ENCODE measurements around the gene PTS.
A peak's percentile ranks its signal among the peaks of the same experiment; 100 is the strongest.

The PTS gene

DNA sequence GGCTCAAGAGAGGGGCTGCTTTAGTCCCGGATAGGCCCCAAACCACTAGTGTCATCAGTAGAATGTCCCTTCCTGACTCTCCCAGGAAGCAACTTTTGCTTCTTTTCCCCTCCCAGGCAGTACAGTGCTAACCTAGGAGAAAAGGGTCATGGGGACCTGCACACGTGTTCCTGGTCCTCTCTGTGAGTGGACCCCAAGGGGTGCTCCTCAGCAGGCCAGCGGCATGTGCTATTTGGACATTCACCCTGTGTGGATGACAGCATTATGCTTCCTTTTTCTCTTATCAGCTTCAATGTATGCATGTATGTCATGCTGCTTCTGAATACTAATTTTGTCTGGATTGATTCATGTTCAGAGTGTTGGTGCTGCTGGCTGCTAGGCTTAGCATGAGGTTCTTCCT is 52.6 kb downstream of the PTS start:
- H3K4me1 ChIP-seq = no peaks in the 10 kb centered on the region
- H3K27me3 ChIP-seq = no peaks in the 10 kb centered on the region
- H3K9me3 ChIP-seq = no peaks in the 10 kb centered on the region
- DNase-seq = no peak
- H3K4me3 ChIP-seq (ENCODE audit: low read depth, low read length) = no peak overlapping the region
- TF ChIP-seq, protein P1, sequence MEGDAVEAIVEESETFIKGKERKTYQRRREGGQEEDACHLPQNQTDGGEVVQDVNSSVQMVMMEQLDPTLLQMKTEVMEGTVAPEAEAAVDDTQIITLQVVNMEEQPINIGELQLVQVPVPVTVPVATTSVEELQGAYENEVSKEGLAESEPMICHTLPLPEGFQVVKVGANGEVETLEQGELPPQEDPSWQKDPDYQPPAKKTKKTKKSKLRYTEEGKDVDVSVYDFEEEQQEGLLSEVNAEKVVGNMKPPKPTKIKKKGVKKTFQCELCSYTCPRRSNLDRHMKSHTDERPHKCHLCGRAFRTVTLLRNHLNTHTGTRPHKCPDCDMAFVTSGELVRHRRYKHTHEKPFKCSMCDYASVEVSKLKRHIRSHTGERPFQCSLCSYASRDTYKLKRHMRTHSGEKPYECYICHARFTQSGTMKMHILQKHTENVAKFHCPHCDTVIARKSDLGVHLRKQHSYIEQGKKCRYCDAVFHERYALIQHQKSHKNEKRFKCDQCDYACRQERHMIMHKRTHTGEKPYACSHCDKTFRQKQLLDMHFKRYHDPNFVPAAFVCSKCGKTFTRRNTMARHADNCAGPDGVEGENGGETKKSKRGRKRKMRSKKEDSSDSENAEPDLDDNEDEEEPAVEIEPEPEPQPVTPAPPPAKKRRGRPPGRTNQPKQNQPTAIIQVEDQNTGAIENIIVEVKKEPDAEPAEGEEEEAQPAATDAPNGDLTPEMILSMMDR (IDR thresholded peaks at IDR 0.05; ENCODE audit: low read depth, low read length) = no peak
- H3K36me3 ChIP-seq = no peaks in the 10 kb centered on the region

DNA sequence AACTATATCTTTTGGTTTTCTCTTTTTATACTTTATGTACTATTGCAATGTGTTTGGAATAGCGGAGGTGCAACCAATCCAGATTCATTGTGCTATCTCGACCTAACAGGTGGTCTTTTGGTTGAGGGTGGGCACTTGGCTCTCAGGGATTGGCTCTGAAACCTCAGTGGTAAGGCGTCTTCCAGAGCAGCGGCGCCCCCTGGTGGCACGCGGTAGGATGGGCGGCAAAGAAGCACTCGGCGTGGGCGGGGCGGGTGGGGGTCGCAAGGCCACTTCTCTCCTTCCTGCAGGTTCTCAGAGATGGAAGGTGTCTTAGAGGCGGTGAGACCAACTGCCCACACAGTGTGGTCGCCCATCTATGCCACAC is 53.7 kb downstream of the PTS start:
- Histone ChIP-seq H3K27me3 (no peaks in the 10 kb centered on the region), H3K36me3 (no peaks in the 10 kb centered on the region), H3K9me3 (no peaks in the 10 kb centered on the region), H3K4me1 (no peaks in the 10 kb centered on the region), H3K4me3 (ENCODE audit: low read depth, low read length) (peak overlapping the region; percentile 56)
- DNase-seq = peak; percentile 84
- TF ChIP-seq, protein P1 (IDR thresholded peaks at IDR 0.05; ENCODE audit: low read depth, low read length) = peak; percentile 72

- peak; percentile 78 for DNase-seq
- H3K9me3 ChIP-seq = no peaks in the 10 kb centered on the region
- no peaks in the 10 kb centered on the region for H3K27me3 ChIP-seq
- TF ChIP-seq, protein P1 (IDR thresholded peaks at IDR 0.05; ENCODE audit: low read depth, low read length) = peak; percentile 88
- H3K4me1 ChIP-seq = no peaks in the 10 kb centered on the region
- H3K36me3 ChIP-seq = no peaks in the 10 kb centered on the region
- H3K4me3 ChIP-seq (ENCODE audit: low read depth, low read length) = peak overlapping the region; percentile 56
These were observed 54.3 kb downstream of the PTS start for GRCh38 chr11:112280268-112281126.

- Histone ChIP-seq H3K36me3 (no peaks in the 10 kb centered on the region), H3K9me3 (no peaks in the 10 kb centered on the region), H3K4me3 (ENCODE audit: low read depth, low read length) (no peak overlapping the region), H3K4me1 (peaks cover 4% of the 10 kb centered on the region; the same call in 1 of the 2 replicates), H3K27me3 (no peaks in the 10 kb centered on the region)
- no peak for DNase-seq
- TF ChIP-seq, protein P1 (IDR thresholded peaks at IDR 0.05; ENCODE audit: low read depth, low read length) = no peak
These were observed 55.5 kb downstream of the PTS start for GRCh38 chr11:112281726-112282125.

Measured in BE2C (cell line).